HCT116 (cell line): ENCODE measurements around the gene C2orf74. TPM values are rescaled to one million over a fixed set of nuclear protein-coding genes. Genes with fewer than 3 reads are reported as not detected.

Experiments used
- ATAC-seq: fragments of 200-7000 bp; cut with Tn5 transposase; 2 replicates; pipeline ENCODE4 v1.9.1; 2020; ENCODE audit warnings: mild to moderate bottlenecking, moderate library complexity
- BruUV-seq: library from RNA; stranded (reverse); fragments of 400-500 nt; replicated peaks from 2 replicates; lab custom pipeline; 2021; lab: Mats Ljungman, UMichigan
- CTCF ChIA-PET: fragments of 300-600 bp; sonication (Branson Sonifier 250); formaldehyde crosslinking; loops from one replicate; lab custom pipeline; 2021; ENCODE audit warnings: antibody characterized with exemption; lab: Charles Lee
- POLR2A ChIA-PET: fragments of 300-600, 350-600 bp; sonication (Branson Sonifier 250); formaldehyde crosslinking; loops from one replicate; lab custom pipeline; 2021; ENCODE audit warnings: antibody characterized with exemption; lab: Charles Lee
- RAD21 ChIA-PET, 2 experiments: fragments of 300-600 bp; sonication (Branson Sonifier 250); formaldehyde crosslinking; loops; one replicate each; lab custom pipeline; 2023; ENCODE audit warnings: low total read pairs in 2 of 2; ENCODE audit not compliant: uncharacterized antibody in 2 of 2, unreplicated experiment in 2 of 2, low non-redundant PET in 1 of 2; lab: Charles Lee
- DNase-seq: peaks from one replicate; pipeline ENCODE4 v3.0.0-alpha.2; 2010; ENCODE audit warnings: low read depth, low spot score
- H2AFZ ChIP-seq: fragments of 200-600 bp; shearing (Covaris generic), sonication (generic); 2 replicates; pipeline ENCODE4 v1.6.1; 2017; ENCODE audit warnings: low read depth, mixed run types, mixed read lengths, antibody characterized with exemption, low read length; ENCODE audit not compliant: poor library complexity, severe bottlenecking
- H3K27ac ChIP-seq: 2 replicates; pipeline ENCODE4 v1.5.1; 2012; ENCODE audit warnings: low read depth, low read length
- H3K27me3 ChIP-seq: fragments of 200-600 bp; sonication (generic); 2 replicates; pipeline ENCODE4 v1.6.1; 2016; ENCODE audit warnings: mixed run types, low read length, mixed read lengths; ENCODE audit not compliant: insufficient read depth
- H3K36me3 ChIP-seq, 2 experiments: fragments of 200-500 bp in 1 of 2; fragments of 200-600 bp in 1 of 2; sonication (Bioruptor generic) in 1 of 2; sonication (generic) in 1 of 2; 2 replicates each; pipeline versions ENCODE4 v1.5.1 to v1.6.1; 2014 to 2016; ENCODE audit warnings: low read length in 2 of 2, inconsistent platforms in 1 of 2, mixed read lengths in 1 of 2, mixed run types in 1 of 2; ENCODE audit not compliant: insufficient read depth in 2 of 2, control insufficient read depth in 1 of 2
- H3K4me1 ChIP-seq, 2 experiments: fragments of 200-600 bp in 1 of 2; sonication (generic) in 1 of 2; 2 replicates each; pipeline versions ENCODE4 v1.5.1 to v1.6.1; 2012 to 2017; ENCODE audit warnings: low read length in 2 of 2, inconsistent platforms in 1 of 2, mild to moderate bottlenecking in 1 of 2, mixed read lengths in 1 of 2, mixed run types in 1 of 2, moderate library complexity in 1 of 2; ENCODE audit not compliant: insufficient read depth in 2 of 2, control insufficient read depth in 1 of 2
- H3K4me2 ChIP-seq: fragments of 200-600 bp; sonication (generic); 2 replicates; pipeline ENCODE4 v1.6.1; 2017; ENCODE audit warnings: mixed run types, low read length, mixed read lengths
- H3K4me3 ChIP-seq, 2 experiments: fragments of 200-600 bp in 1 of 2; sonication (generic) in 1 of 2; replicated peaks in 1 of 2; 2 replicates each; pipeline ENCODE4 v1.5.1; 2011 to 2016; ENCODE audit warnings: low read length in 2 of 2, control low read depth in 1 of 2, low read depth in 1 of 2, mild to moderate bottlenecking in 1 of 2, mixed read lengths in 1 of 2, mixed run types in 1 of 2
- H3K79me2 ChIP-seq: fragments of 200-600 bp; sonication (generic); 2 replicates; pipeline ENCODE4 v1.6.1; 2017; ENCODE audit warnings: mild to moderate bottlenecking, mixed run types, low read length, moderate library complexity, mixed read lengths; ENCODE audit not compliant: insufficient read depth
- H3K9ac ChIP-seq: fragments of 200-600 bp; sonication (generic); 2 replicates; pipeline ENCODE4 v1.6.1; 2016; ENCODE audit warnings: low read length, mixed read lengths
- H3K9me2 ChIP-seq: fragments of 200-600 bp; sonication (generic), shearing (Covaris generic); 2 replicates; pipeline ENCODE4 v1.6.1; 2017; ENCODE audit warnings: mixed run types, mild to moderate bottlenecking, moderate library complexity; ENCODE audit not compliant: insufficient read depth
- H3K9me3 ChIP-seq, 2 experiments: fragments of 200-500 bp in 1 of 2; fragments of 200-600 bp in 1 of 2; sonication (Bioruptor generic) in 1 of 2; sonication (generic) in 1 of 2; 2 replicates each; pipeline ENCODE4 v1.6.1; 2014 to 2017; ENCODE audit warnings: low read length in 2 of 2, mixed read lengths in 2 of 2, inconsistent platforms in 1 of 2, low read depth in 1 of 2, mild to moderate bottlenecking in 1 of 2, mixed run types in 1 of 2, moderate library complexity in 1 of 2; ENCODE audit not compliant: control insufficient read depth in 1 of 2, insufficient read depth in 1 of 2
- H4K20me1 ChIP-seq: fragments of 200-600 bp; sonication (generic), shearing (Covaris generic); 2 replicates; pipeline ENCODE4 v1.6.1; 2017; ENCODE audit warnings: mixed run types, mild to moderate bottlenecking, moderate library complexity; ENCODE audit not compliant: insufficient read depth
- CEBPB ChIP-seq: IDR thresholded peaks from 2 replicates; pipeline ENCODE4 v1.6.1; 2012; ENCODE audit warnings: low read depth
- EGR1 ChIP-seq: IDR thresholded peaks from 2 replicates; pipeline ENCODE4 v1.6.1; 2012; ENCODE audit warnings: low read depth
- intact Hi-C: fragments of 100-400 bp; cut with micrococcal nuclease; formaldehyde crosslinking; loops from 2 replicates; pipeline ENCODE4 v1.10.0; 2022
- total RNA-seq: library from RNA; stranded (reverse); gene quantifications from one replicate; pipeline ENCODE4 v1.2.1, GENCODE V29; 2021; ENCODE audit not compliant: unreplicated experiment

The C2orf74 gene
- total RNA-seq, 1 experiment from 2014 or later = not detected

- Histone ChIP-seq H3K27ac (no peak overlapping the region), H3K4me3 (no peak overlapping the region), H3K9me2 (no peaks in the 10 kb centered on the region), H3K4me2 (no peak overlapping the region), H3K9ac (no peak overlapping the region), H3K36me3 (peaks cover 6 to 21% of the 10 kb centered on the region in 2 experiments; a peak in 3 of 4 replicates), H3K79me2 (no peaks in the 10 kb centered on the region), H4K20me1 (no peaks in the 10 kb centered on the region), H2AFZ (no peak overlapping the region), H3K9me3 (no peaks in the 10 kb centered on the region), H3K4me1 (no peaks in the 10 kb centered on the region), H3K27me3 (no peaks in the 10 kb centered on the region)
- TF ChIP-seq EGR1 (no peak), CEBPB (0 out of 2 replicates have a peak, but pooled peaks have one; percentile 19)
- POLR2A ChIA-PET = no interaction called here
- DNase-seq (no peak), ATAC-seq (no peak)
- no TSS peak for BruUV-seq
- RAD21 ChIA-PET = no interaction called here
- CTCF ChIA-PET = no interaction called here
- intact Hi-C loops = no loop called here
Observed at GRCh38 chr2:61210332-61210981, 48.5 kb downstream of the C2orf74 start.

GRCh38 chr2:61214171-61214570, 52.2 kb downstream of the C2orf74 start:
- no peak overlapping the region for H3K4me3 ChIP-seq
- no peaks in the 10 kb centered on the region for H3K9me3 ChIP-seq
- ChIA-PET RAD21 (no interaction called here), POLR2A (no interaction called here), CTCF (no interaction called here)
- no peak for TF ChIP-seq EGR1
- no peaks in the 10 kb centered on the region for H3K27me3 ChIP-seq
- H3K4me2 ChIP-seq = no peak overlapping the region
- no peak for DNase-seq
- no TSS peak for BruUV-seq
- intact Hi-C loops = loop anchor here (2.0 kb wide), 1 partner anchor 15 kb away; no protein-coding TSS in a partner anchor
- no peaks in the 10 kb centered on the region for H4K20me1 ChIP-seq
- ATAC-seq = no peak
- no peaks in the 10 kb centered on the region for H3K79me2 ChIP-seq
- H2AFZ ChIP-seq = no peak overlapping the region
- peaks cover 5 to 16% of the 10 kb centered on the region in 2 experiments; a peak in 2 of 4 replicates for H3K36me3 ChIP-seq
- H3K9ac ChIP-seq = no peak overlapping the region
- H3K4me1 ChIP-seq = peaks cover 0 to 3% of the 10 kb centered on the region in 2 experiments; a peak in 1 of 4 replicates
- H3K9me2 ChIP-seq = no peaks in the 10 kb centered on the region
- H3K27ac ChIP-seq = no peak overlapping the region

Other genes with a start within 250 kb of the C2orf74 start
- gene PEX13, start 144.5 kb upstream of the C2orf74 start, total RNA-seq = 19.8 TPM
- gene PUS10, start 143.9 kb upstream of the C2orf74 start, total RNA-seq = 5.6 TPM
- gene SANBR, start 96.3 kb upstream of the C2orf74 start, total RNA-seq = 4.6 TPM